C1 segment of cervical spinal cord (tissue), 14 donors: ENCODE data around the gene TNP1.

Experiments
- DNase-seq, 14 donors: peaks; one replicate each; lab custom pipeline; 2025; lab: John Stamatoyannopoulos, UW

The TNP1 gene

GRCh38 chr2:216842636-216843035 is 17.2 kb downstream of the TNP1 start:
- DNase-seq, result no peak

- DNase-seq, result peak in 1 of 14 donors; percentile 17
Observed at GRCh38 chr2:216839688-216840087, 20.2 kb downstream of the TNP1 start.

DNA sequence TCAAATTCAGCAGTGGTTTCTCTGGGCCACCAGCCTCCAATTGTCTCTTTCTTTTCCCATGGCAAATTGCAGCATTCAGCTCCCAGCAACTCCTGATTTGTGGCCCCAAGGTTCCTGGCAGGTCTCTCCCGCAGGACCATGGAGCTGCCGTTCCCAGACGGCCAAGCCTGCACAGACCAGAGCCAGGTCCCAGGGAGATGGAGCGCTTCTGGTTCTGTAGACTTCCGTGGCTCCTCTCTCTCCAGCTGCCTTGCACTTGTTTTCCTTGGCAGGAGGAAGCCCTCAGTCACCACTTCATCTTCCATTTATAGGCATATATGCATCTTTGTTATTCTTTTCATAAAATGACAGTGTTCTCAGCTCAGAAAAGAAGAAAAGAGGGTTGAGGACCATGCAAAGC is 21.7 kb downstream of the TNP1 start:
- DNase-seq, result peak in 4 of 14 donors; percentile 10 to 43 (median 24)

- peak in 1 of 14 donors; percentile 43 for DNase-seq
Observed at GRCh38 chr2:216837740-216838139, 22.1 kb downstream of the TNP1 start.

GRCh38 chr2:216833061-216833460 is 26.8 kb downstream of the TNP1 start:
- DNase-seq, result no peak

GRCh38 chr2:216830346-216830745 is 29.5 kb downstream of the TNP1 start:
- DNase-seq, result no peak

DNA sequence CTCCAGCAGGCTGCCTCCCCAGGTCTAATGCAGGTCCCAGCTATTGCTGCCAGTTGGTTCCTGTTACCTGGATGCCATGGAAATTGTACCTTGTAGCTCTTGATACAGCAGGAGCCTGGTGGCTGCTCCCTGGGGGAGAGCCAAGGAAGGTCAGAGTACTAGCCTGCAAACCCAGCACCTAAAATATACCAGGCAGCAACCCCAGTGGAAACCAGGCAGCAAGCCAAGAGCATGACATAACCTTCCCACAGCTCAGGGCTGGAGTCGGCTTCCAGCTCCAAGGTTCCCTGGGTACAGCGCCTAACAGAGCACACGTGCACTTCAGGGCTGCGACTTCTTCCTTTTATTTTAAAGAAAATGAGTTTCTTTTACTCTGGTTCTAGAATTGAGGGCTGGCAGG is 30.3 kb downstream of the TNP1 start:
- peak in 2 of 14 donors; percentile 3 to 23 for DNase-seq

DNA sequence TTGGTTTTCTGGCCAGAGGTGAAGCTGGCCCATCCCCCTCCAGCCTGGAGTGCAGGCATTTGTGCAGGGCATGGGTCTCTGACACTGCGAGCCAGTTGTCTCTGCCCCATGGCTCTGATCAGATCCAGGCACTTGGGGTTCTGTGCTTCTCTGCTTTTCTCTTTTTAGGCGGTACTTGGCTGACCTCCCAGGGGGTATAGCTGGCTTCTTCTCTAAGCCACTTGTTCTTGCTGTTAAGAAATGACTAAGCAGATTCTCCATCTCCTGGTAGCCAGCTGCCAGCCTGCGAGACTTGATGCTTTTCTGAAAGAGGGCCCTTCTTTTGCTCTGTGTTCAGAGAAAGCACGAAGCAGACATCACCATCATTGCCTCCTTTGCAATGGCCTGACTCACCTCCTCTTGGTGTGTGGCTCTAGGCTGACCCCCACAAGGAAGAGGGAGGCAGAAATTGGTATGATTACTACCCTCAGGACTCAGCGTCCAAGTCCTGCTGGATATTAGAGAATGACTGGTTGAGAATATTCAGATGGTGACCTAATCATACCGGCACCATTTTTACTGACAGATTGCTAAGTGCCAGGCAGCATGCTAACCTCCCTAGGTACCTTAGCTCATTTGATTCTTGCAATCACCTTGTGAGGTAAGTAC is 32.7 kb downstream of the TNP1 start:
- DNase-seq, result peak in 1 of 14 donors; percentile 28

DNA sequence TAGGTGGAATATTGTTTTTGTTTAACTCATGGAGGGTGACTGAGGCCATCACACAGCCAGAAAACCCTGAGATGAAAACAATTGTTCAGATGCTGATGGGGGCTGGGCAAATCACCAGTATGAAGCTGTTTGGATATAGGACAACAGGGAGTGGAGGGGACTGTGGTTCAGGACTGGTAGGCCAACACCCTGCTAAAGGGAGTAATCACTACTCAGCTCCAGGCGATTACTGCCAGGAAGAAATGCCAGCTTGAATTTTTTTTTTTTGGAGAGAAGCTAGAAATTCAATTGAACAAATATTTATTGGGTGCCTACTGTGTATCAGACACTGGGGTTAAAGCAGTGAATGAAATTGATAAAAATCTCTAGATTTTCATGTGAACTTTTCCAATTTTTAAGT is 37.4 kb downstream of the TNP1 start:
- DNase-seq, result no peak

DNA sequence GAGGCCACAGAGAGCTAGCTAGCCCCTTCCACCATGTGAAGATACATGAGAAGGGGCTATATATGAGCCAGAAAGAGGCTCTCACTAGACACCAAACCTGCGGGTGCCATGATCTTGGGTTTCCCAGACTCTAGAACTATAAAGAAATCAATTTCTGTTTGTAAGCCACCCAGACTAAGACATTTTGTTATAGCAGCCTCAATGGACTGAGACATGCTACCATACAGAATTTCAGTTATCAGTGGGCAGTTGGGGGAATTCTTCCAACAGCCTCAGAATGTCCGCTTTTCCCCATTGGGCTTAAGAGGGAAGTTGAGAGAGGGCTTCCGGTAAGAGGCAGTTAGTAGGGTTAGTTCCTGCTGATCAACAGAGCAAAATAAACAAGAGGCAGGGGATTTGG is 39.2 kb downstream of the TNP1 start:
- no peak for DNase-seq

GRCh38 chr2:216819766-216820165 is 40.1 kb downstream of the TNP1 start:
- no peak for DNase-seq

DNA sequence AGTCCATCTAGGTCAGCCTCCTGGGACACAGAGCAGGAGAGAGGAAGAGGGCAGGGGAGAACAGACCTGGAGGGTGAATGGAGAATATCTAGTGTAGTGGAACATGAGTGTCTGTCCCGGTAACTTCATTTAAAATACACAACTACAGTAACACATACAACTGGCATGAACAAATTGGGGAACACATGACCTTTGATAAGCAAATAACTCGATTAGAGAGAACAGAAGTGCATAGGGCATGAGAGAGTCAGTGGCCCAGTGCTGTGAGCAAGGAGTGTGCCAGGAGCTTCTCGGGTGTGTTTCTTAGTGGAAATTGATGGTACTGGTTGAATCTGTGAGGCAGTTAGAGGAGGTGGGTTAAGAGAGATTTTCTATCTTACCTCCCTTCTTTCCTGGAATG is 40.8 kb downstream of the TNP1 start:
- DNase-seq, result no peak

GRCh38 chr2:216810399-216811160 is 49.3 kb downstream of the TNP1 start:
- no peak for DNase-seq
